PFSK-1 (cell line): ENCODE data around the gene SMIM29.

Source experiments
- FOXP2 ChIP-seq: optimal IDR thresholded peaks from 2 replicates; pipeline ENCODE3; 2011; ENCODE audit warnings: borderline replicate concordance, control low read depth, inconsistent platforms; ENCODE audit not compliant: insufficient read depth; ENCODE audit errors: extremely low read length, extremely low read depth
- POLR2AphosphoS5 ChIP-seq: IDR thresholded peaks from 2 replicates; pipeline ENCODE4 v1.6.1; 2012; ENCODE audit warnings: low read depth, mild to moderate bottlenecking, control low read depth, low read length, moderate library complexity
- SIN3A ChIP-seq: IDR thresholded peaks from 2 replicates; pipeline ENCODE4 v1.6.1; 2012; ENCODE audit warnings: mild to moderate bottlenecking, low read length, moderate library complexity, borderline replicate concordance; ENCODE audit not compliant: insufficient read depth
- TAF1 ChIP-seq: IDR thresholded peaks from 2 replicates; pipeline ENCODE4 v1.6.1; 2012; ENCODE audit warnings: low read length, control low read depth, borderline replicate concordance; ENCODE audit not compliant: insufficient read depth
- TF ChIP-seq, protein P1 (sequence below), 2 experiments: IDR thresholded peaks; 2 replicates each; pipeline versions ENCODE4 v1.6.1 to v1.8.0; 2011 to 2012; ENCODE audit warnings: low read depth in 2 of 2, low read length in 2 of 2, control low read depth in 1 of 2, inconsistent platforms in 1 of 2, mild to moderate bottlenecking in 1 of 2, moderate library complexity in 1 of 2; ENCODE audit not compliant: insufficient read depth in 1 of 2

Gene SMIM29

DNA sequence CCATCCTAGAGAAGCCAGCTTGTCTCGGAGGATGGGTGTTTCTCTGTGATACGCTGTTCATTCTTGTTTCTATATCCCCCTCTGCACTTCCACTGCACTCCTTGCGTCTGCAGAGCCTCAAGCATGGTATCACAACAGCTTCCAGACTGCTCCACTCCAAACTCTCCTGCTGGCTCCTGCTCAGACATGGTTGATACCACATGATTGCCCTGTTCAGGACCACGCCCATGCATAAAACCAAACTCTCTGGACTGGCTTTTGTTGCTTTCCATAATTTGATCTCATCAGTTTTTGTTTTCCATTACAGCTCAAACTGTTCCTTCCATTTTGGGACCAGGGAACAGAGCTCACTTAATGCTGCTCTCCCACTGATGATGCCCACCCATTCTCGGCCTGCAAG, 30.0 kb upstream of the SMIM29 start:
- no peak for TF ChIP-seq POLR2AphosphoS5
- no peak for TF ChIP-seq TAF1
- no peak for TF ChIP-seq FOXP2
- TF ChIP-seq, protein P1, sequence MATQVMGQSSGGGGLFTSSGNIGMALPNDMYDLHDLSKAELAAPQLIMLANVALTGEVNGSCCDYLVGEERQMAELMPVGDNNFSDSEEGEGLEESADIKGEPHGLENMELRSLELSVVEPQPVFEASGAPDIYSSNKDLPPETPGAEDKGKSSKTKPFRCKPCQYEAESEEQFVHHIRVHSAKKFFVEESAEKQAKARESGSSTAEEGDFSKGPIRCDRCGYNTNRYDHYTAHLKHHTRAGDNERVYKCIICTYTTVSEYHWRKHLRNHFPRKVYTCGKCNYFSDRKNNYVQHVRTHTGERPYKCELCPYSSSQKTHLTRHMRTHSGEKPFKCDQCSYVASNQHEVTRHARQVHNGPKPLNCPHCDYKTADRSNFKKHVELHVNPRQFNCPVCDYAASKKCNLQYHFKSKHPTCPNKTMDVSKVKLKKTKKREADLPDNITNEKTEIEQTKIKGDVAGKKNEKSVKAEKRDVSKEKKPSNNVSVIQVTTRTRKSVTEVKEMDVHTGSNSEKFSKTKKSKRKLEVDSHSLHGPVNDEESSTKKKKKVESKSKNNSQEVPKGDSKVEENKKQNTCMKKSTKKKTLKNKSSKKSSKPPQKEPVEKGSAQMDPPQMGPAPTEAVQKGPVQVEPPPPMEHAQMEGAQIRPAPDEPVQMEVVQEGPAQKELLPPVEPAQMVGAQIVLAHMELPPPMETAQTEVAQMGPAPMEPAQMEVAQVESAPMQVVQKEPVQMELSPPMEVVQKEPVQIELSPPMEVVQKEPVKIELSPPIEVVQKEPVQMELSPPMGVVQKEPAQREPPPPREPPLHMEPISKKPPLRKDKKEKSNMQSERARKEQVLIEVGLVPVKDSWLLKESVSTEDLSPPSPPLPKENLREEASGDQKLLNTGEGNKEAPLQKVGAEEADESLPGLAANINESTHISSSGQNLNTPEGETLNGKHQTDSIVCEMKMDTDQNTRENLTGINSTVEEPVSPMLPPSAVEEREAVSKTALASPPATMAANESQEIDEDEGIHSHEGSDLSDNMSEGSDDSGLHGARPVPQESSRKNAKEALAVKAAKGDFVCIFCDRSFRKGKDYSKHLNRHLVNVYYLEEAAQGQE (IDR thresholded peaks at IDR 0.05; ENCODE audit: insufficient read depth in 1 of 2, low read depth in 2 of 2, low read length in 2 of 2) = no peak
- TF ChIP-seq SIN3A = no peak

DNA sequence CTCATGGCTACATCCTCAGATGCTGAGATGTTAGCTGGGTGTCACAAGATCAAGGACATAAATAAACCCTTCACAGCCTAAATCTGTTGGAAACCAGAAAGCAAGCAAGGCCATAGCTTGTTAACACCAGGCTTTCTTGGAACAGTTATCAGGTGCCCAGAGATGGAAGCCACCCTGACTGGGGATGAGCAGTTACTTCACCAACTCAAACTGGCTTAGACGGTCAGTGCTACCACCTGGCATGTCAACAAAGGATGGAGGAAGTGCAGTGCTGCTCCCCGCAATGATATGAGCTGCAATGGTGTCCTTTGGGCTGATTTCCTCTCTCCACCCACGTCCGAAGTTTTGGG, 28.9 kb upstream of the SMIM29 start:
- TF ChIP-seq, protein P1 (IDR thresholded peaks at IDR 0.05; ENCODE audit: insufficient read depth in 1 of 2, low read depth in 2 of 2, low read length in 2 of 2) = no peak
- no peak for TF ChIP-seq FOXP2
- no peak for TF ChIP-seq TAF1
- TF ChIP-seq SIN3A = no peak
- no peak for TF ChIP-seq POLR2AphosphoS5

DNA sequence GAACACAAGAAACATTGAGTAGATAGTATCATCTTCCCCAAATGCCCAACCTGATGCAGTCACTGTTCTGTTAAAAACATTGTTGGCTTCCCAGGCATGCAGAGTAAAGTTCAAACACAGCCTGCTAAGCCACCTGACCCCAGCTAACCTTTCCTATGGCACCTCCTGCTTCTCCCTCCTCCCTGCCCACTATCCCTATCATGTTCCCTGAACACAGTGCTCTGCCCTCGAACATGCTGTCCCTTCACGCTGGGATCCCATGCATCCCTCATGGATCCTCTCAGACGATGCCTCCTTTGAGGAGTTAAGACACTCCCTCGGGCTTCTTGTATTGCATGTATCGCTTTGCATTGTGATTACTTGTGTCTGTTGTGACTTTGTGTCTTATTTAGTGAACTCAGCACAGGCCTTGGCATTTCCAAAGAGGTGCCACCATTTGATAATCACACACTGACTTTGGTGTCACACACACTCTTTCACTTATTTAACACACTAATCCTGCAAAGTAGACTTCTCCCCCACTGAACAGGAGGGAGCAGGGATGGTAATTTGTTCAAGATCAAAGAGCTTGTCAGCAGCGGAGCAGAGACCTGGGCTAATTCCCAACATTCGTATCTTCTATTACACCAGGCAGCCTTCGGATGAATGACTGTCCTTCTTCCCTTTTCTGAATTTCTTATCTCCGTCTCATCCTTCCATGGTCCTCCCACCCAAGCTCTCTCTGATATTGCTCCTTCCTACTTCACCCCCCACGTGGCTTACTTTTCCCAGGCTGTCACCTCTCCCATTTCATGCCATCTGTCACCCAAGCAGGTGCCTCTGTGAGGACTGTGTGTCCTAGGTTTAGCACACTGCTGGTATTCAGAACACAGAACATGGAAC, 28.3 kb upstream of the SMIM29 start:
- TF ChIP-seq, protein P1 (IDR thresholded peaks at IDR 0.05; ENCODE audit: insufficient read depth in 1 of 2, low read depth in 2 of 2, low read length in 2 of 2) = no peak
- TF ChIP-seq FOXP2 (no peak), SIN3A (no peak), POLR2AphosphoS5 (no peak), TAF1 (no peak)

DNA sequence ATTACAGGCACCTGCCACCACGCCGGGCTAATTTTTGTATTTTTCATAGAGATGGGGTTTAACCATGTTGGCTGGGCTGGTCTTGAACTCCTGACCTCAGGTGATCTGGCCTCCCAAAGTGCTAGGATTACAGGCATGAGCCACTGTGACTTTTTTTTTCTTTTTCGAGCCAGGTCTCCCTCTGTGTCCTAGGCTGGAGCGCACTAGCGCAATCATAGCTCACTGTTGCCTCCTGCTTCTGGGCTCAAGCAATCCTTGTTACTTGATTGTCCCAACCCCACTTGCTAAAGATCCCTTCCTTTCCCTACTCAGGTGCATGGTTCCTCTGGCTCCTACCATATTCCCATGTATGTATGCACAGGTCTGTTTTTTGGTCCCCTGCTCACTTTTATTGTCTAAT, 27.4 kb upstream of the SMIM29 start:
- no peak for TF ChIP-seq POLR2AphosphoS5

DNA sequence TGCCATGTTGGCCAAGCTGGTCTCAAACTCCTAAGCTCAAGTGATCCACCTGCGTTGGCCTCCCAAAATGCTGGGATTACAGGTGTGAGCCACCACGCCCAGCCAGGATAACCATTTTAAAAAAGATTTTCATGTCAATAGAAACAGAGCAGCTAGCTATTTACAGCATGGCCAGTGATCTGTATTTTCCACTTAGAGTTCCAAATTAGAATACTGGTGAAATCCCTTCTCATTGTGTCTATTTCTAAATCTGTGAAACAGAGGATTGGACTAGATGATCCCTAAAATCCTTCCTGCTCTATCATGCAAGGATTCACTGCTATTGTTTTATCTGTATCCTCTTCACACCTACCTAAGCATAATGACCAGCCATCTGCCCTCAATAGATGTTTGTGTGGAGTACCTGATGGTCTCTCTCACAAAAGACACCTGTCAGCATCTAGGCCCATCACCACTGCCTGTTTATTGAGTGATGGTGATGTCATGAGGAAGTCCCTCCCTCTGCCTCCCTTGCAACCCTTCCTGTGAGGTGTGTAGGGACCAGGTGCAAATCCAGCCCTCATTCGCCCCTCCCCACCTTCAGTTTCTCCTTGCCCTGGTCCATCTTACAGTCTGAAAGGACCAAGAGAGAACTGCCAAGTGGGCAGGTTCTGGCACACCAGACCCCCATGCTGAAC, 26.5 kb upstream of the SMIM29 start:
- TF ChIP-seq TAF1 (no peak), SIN3A (no peak), FOXP2 (no peak), POLR2AphosphoS5 (no peak)
- TF ChIP-seq, protein P1 (IDR thresholded peaks at IDR 0.05; ENCODE audit: insufficient read depth in 1 of 2, low read depth in 2 of 2, low read length in 2 of 2) = no peak
